Stomach (tissue), 4 donors: ENCODE measurements around the gene RICTOR.

ENCODE experiments used
- CTCF ChIP-seq, 7 experiments: fragments of 450-650 bp in 4 of 7; fragments of 200-600 bp in 3 of 7; sonication (generic) in 3 of 7; IDR thresholded peaks; one replicate each; pipeline ENCODE4 v1.5.1; 2016 to 2019; ENCODE audit warnings: antibody characterized with exemption in 7 of 7, control low read depth in 2 of 7, mild to moderate bottlenecking in 1 of 7
- EP300 ChIP-seq: sonication (generic); formaldehyde crosslinking; IDR thresholded peaks from one replicate; pipeline ENCODE4 v1.6.1; 2017; ENCODE audit warnings: antibody characterized with exemption
- POLR2A ChIP-seq, 4 donors: fragments of 450-650 bp; IDR thresholded peaks; one replicate each; pipeline ENCODE4 v1.6.1; 2016; ENCODE audit warnings: antibody characterized with exemption in 4 of 4, control low read depth in 2 of 4, mild to moderate bottlenecking in 1 of 4, moderate library complexity in 1 of 4
- POLR2AphosphoS5 ChIP-seq, 3 donors: sonication (generic); formaldehyde crosslinking; IDR thresholded peaks; one replicate each; pipeline ENCODE4 v1.6.1; 2016; ENCODE audit warnings: antibody characterized with exemption in 3 of 3

GRCh38 chr5:38948501-38948900 is 125.7 kb downstream of the RICTOR start:
- no peak for TF ChIP-seq POLR2A (IDR thresholded peaks at IDR 0.05)
- TF ChIP-seq CTCF (IDR thresholded peaks at IDR 0.05), result no peak
- no peak for TF ChIP-seq POLR2AphosphoS5 (IDR thresholded peaks at IDR 0.05)
- no peak for TF ChIP-seq EP300
